Limb (tissue), 2 donors: ENCODE measurements around the gene H2BW1.
"Not testable (repeated sequence)": the region's sequence is repeated elsewhere in the genome, so short reads cannot be mapped to it uniquely, and the experiment has no call there.

ENCODE experiments used
- DNase-seq, 2 donors: peaks; one replicate each; pipeline ENCODE4 v3.0.0-alpha.2; 2016; ENCODE audit errors: extremely low spot score in 2 of 2

The H2BW1 gene, protein sequence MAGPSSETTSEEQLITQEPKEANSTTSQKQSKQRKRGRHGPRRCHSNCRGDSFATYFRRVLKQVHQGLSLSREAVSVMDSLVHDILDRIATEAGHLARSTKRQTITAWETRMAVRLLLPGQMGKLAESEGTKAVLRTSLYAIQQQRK

DNA sequence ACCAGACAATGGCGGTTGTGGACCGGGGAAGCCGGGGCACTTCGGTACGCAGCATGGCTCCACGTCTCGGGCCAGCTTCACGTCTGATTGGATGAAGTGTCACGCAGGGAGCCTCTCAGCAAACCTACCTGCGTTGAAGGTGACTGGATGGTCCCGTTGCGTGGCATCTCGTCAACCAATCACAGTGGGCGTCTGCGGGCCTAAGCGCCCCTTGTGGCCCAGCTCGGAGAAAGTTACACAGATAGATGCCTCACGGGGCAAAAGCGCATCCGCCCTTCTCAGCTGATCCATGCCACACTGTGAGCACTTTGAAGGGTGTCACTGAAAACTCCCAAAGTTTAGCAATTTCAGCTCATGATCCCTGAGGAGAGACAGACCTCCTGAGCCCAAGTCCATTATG, at the start of gene H2BW1:
H2BW1 (minus strand) TSS at position 103 of the 400 bp plus-strand sequence. CDS start 132 bp downstream, outside the sequence.
- no peak for DNase-seq

DNA sequence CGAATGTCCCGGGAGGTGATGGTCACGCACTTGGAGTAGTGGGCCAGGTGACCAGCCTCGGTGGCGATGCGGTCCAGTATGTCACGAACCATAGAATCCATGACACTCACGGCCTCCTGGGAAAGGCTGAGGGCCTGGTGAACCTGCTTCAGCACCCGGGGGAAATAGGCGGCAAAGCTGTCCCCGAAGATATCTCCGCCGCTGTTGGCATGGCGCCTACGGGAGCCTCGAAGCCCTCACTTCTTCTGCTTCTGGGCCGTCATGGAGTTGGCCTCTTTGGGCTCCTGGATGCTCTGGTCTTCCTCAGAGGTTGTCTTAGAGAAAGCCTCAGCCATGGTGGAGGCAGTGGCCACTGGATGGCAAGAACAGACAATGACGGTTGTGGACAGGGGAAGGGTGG, 49.1 kb upstream of the H2BW1 start:
- not testable (repeated sequence) for DNase-seq

DNA sequence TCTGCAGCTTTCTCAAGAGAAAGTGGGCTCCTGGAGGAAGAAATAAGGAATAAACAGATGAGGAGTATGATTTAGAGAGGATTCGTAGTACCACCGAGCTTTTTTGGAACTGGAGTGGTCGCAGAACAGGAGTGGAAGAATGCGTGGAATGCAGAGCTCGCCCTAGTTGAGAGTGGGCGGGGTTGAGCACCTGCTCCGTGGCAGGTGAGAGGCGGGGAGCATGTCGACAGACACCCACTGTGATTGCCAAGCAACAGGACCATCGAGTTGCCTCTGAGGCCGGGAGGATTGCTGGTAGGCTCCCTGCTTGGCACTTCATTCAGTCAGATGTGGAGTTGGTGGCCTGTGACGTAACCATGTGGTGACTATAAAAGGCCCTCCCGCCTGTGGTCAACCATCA, 41.4 kb upstream of the H2BW1 start:
- DNase-seq = not testable (repeated sequence)

DNA sequence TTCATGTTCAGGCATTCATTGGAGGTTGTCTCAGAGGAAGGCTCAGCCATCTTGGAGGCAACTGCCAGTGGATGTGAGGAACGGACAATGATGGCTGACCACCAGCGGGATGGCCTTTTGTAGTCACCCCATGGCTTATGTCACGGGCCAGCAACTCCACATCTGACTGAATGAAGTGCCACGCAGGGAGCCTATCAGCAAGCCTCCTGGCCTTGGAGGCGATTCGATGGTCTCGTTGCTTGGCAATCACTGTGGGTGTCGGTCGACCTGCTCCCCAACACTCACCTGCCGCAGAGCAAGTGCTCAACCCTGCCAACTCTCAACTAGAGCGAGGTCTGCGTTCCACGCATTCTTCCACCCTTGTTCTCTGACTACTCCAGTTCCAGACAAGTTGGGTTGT, 33.7 kb upstream of the H2BW1 start:
- no peak for DNase-seq

DNA sequence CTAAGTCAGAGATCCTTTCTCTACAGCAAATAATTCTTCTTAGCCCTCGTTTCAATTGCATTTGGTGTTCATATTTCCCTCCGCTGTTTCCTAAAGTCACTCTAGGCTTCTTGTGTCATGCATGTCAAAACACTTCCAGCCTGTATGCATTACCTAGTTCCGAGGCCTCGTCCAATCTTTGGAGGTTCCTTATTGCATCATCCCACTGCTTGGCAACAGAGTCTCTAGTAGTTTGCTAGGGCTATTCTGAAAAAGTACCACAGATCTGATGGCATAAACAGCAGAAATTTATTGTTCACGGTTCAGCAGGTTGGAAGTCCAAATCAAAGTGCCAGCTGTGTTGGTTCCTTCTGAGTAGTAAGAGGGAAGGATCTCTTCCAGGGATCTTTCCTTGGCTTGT, 32.1 kb upstream of the H2BW1 start:
- DNase-seq = no peak

DNA sequence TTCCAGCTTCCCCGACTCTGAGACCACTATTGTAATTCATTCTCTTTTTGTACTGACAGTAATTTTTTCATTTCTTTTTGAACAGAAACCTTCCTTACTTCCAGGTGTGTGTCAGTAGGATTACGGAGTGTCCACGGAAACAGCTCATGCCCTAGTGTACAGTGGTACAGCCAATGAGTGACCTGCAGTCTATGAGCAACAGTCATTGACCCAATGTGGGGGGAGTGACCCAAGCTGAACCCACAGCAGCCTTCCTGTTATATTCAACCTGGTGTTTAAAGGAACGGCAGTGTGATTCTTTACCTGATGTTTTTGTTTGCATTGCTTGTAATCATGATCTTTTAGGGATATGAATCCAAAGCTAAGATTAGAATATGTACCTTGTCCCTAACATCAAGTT, 27.5 kb upstream of the H2BW1 start:
- DNase-seq = no peak

DNA sequence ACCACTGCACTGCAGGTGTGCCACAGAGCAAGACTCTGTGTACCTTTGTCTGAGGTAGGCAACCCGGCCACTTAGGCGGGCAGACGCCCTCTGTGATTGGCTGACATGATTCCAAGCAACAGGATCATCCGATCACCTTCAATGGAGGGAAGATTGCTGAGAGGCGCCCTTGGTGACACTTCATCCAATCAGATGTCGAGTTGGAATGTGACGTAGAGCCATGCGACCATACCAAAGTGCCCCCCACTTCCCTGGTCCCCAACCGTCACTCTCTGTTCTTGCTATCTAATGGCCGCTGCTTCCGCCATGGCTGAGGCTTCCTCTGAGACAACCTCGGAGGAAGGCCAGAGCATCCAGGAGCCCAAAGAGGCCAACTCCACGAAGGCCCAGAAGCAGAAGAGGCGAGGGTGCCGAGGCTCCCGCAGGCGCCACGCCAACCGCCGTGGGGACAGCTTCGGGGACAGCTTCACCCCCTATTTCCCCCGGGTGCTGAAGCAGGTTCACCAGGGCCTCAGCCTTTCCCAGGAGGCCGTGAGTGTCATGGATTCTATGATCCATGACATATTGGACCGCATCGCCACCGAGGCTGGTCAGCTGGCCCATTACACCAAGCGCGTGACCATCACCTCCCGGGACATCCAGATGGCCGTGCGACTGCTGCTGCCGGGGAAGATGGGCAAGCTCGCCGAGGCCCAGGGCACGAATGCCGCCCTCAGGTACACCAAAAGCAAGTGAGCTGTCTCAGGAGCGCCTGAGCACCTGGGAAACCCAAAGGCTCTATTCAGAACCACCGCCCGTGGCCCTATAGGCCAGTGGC, 26.4 kb upstream of the H2BW1 start, which contains the start of gene H2BW2:
H2BW2 (plus strand) TSS at position 268 of the 817 bp plus-strand sequence; CDS start at position 307, 39 bp downstream.
- DNase-seq = no peak

DNA sequence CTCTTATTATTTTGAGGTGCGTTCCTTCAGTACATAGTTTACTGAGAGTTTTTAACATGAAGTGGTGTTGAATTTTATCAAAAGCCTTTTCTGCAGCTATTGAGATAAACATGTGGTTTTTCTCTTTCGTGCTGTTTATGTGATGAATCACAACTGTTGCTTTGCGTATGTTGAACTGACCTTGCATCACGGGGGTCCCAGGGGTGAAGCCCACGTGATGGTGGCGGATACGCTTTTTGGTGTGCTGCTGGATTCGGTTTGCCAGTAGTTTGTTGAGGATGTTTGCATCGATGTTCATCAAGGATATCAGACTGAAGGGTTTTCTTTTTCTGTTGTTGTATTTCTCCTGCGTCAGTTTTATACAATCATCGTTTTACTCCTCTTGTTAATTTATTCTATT, 4.6 kb upstream of the H2BW1 start:
- no peak for DNase-seq

DNA sequence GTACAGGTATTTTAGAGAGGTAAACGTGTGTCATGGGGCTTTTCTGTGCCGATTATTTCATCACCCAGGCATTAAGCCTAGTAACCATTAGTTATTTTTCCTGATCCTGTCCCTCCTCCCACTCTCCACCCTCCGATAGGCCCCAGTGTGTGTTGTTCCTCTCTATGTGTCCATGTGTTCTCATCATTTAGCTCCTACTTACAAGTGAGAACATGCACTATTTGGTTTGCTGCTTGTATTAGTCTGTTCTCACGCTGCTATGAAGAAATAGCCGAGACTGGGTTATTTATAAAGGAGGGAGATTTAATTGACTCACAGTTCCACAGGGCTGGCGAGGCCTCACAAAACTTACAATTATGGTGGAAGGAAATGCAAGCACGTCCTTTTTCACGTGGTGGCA, 2.1 kb upstream of the H2BW1 start:
- DNase-seq = not testable (repeated sequence)

DNA sequence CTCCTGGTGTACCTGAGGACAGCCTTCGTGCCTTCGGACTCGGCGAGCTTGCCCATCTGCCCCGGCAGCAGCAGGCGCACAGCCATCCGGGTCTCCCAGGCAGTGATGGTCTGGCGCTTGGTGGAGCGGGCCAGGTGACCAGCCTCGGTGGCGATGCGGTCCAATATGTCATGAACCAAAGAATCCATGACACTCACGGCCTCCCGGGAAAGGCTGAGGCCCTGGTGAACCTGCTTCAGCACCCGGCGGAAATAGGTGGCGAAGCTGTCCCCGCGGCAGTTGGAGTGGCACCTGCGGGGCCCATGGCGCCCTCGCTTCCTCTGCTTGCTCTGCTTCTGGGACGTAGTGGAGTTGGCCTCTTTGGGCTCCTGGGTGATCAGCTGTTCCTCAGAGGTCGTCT, 350 bp downstream of the H2BW1 start:
- no peak for DNase-seq

DNA sequence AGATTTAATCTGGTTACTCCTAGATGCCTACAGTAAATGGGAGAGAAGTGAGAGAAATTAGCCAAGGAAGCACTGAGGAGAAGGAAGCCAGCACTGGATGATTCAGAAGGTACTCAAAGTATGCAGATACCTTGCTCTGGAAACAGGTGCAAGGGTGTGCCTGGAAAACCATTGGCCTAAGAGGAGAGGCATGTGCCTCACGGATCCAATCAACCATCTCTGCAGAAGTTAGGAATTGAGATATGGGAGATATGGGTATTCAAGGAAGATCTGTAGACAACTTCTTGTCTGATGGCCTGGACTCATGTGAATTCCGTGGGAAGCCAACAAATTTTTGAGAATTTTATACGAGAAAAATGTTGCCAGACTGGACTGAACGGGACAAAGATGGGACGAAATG, 4.7 kb downstream of the H2BW1 start:
- no peak for DNase-seq

DNA sequence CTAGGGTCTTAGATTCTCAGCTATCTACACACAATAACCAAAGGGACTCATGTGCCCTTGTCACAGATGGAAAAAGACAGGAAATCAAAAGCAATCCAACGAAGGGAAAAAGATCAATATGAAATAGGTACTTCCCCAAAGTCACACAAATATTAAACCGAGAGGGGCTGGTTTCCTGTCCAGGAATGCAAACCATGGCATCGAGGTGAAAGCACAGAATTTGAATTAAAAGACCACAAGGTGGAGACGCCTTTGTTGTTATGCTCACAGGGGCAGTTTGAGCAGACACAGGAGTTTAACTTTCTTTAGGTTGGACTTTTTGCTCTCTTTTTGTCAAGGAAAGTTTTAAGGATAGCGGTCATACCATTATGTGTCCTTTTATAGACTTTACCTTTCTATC, 14.3 kb downstream of the H2BW1 start:
- no peak for DNase-seq

DNA sequence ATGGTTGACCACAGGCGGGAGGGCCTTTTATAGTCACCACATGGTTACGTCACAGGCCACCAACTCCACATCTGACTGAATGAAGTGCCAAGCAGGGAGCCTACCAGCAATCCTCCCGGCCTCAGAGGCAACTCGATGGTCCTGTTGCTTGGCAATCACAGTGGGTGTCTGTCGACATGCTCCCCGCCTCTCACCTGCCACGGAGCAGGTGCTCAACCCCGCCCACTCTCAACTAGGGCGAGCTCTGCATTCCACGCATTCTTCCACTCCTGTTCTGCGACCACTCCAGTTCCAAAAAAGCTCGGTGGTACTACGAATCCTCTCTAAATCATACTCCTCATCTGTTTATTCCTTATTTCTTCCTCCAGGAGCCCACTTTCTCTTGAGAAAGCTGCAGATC, 30.0 kb downstream of the H2BW1 start:
- not testable (repeated sequence) for DNase-seq

DNA sequence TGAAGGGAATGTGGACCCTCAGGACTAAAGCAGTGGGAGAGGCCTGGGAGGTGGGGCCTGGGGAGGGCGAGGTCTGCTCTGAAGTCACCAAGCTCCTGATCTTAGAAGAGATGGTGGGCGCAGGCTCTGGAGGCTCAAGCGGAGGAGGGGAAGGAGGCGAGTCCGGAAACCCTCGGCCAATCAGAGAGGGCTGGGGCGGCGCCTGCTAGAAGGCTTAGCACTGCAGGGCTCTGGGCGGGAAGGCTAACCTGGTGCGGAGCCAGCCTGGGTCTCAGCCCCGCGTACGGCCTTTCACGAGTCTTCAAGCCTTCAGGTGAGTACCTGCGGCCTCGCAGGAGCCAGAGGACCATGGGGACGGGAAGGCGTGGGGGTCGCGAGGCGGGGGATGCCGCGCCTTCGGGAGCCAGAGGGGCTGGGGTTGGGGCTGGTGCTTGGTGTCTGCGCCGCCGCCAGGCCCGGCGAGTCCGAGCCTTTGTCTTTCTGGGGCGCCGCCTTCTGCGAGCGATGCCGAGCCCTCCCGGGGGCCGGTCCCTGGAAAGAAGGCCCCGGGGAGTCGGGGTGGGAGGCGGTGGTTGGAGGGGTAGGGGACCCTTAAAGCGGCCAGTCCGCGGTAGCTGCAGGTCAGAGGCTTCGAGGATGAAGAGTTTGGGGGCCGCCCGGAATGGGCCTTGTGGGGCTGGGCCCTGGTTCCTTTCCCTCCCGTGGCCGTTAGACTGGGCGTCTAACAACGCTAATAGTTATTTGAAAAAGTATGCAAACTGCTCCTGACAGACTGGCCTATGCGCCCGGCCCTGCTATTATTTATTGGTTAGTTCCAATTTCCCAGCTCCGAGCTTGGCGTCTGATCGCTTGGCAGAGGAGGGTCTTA, 50.9 kb downstream of the H2BW1 start, which contains the start of gene TMSB15B:
TMSB15B (plus strand) TSS at position 217 of the 868 bp plus-strand sequence.
- DNase-seq = not testable (repeated sequence)
